ENCODE data around the gene ARHGAP32.

ARHGAP32 gene

GRCh38 chr11:129048911-129049310 is 143.2 kb downstream of the ARHGAP32 start:
- no peak overlapping the region for H3K27ac ChIP-seq
- no peak for TF ChIP-seq ZFX (IDR thresholded peaks at IDR 0.05; ENCODE audit: borderline replicate concordance)
- TF ChIP-seq CTCF (IDR thresholded peaks at IDR 0.05) = no peak

GRCh38 chr11:129045150-129045549 is 147.0 kb downstream of the ARHGAP32 start:
- TF ChIP-seq CTCF (IDR thresholded peaks at IDR 0.05) = no peak
- TF ChIP-seq ZFX (IDR thresholded peaks at IDR 0.05; ENCODE audit: borderline replicate concordance) = no peak
- H3K27ac ChIP-seq = no peak overlapping the region

GRCh38 chr11:129042503-129042902 is 149.6 kb downstream of the ARHGAP32 start:
- H3K27ac ChIP-seq = no peak overlapping the region
- TF ChIP-seq ZFX (IDR thresholded peaks at IDR 0.05; ENCODE audit: borderline replicate concordance) = no peak
- TF ChIP-seq CTCF (IDR thresholded peaks at IDR 0.05) = no peak

GRCh38 chr11:129041611-129042018 is 150.5 kb downstream of the ARHGAP32 start:
- H3K27ac ChIP-seq = peak overlapping the region; percentile 7; the same call in 1 of the 2 replicates
- TF ChIP-seq ZFX (IDR thresholded peaks at IDR 0.05; ENCODE audit: borderline replicate concordance) (no peak), CTCF (IDR thresholded peaks at IDR 0.05) (no peak)

- 0 out of 2 replicates have a peak overlapping the region, but pooled peaks have one; percentile 7 for H3K27ac ChIP-seq
These were observed 151.2 kb downstream of the ARHGAP32 start for GRCh38 chr11:129040934-129041333.

GRCh38 chr11:129035244-129035643 is 156.9 kb downstream of the ARHGAP32 start:
- TF ChIP-seq ZFX (IDR thresholded peaks at IDR 0.05; ENCODE audit: borderline replicate concordance) (no peak), CTCF (IDR thresholded peaks at IDR 0.05) (no peak)
- no peak overlapping the region for H3K27ac ChIP-seq

More at GRCh38 chr11:129040934-129041333, 151.2 kb downstream of the ARHGAP32 start:
- TF ChIP-seq CTCF (IDR thresholded peaks at IDR 0.05) (no peak), ZFX (IDR thresholded peaks at IDR 0.05; ENCODE audit: borderline replicate concordance) (no peak)

GRCh38 chr11:129034001-129034400 is 158.1 kb downstream of the ARHGAP32 start:
- H3K27ac ChIP-seq = no peak overlapping the region
- TF ChIP-seq ZFX (IDR thresholded peaks at IDR 0.05; ENCODE audit: borderline replicate concordance) (no peak), CTCF (IDR thresholded peaks at IDR 0.05) (no peak)

Measured in 22Rv1 (cell line).